ENCODE measurements around the gene CCDC110.

CCDC110 gene

GRCh38 chr4:185395238-185395955 lies 76.1 kb downstream of the CCDC110 start, which contains the start of gene LRP2BP:
Gene LRP2BP (minus strand): TSS chr4:185395924. CDS start chr4:185378186, 17,738 bp downstream.
- no peak for TF ChIP-seq CTCF (IDR thresholded peaks at IDR 0.05; ENCODE audit: low read depth, low read length)
- peak within 1 kb of the TSS; percentile 77 for H3K4me3 ChIP-seq (ENCODE audit: low read depth, low read length)
